Nucleus accumbens (tissue), 56 donors: ENCODE results near the gene F11.
"Not testable (repeated sequence)": the region's sequence is repeated elsewhere in the genome, so short reads cannot be mapped to it uniquely, and the experiment has no call there.

Experiments
- DNase-seq, 56 donors: peaks; one replicate each; lab custom pipeline; 2025; lab: John Stamatoyannopoulos, UW

Gene F11

DNA sequence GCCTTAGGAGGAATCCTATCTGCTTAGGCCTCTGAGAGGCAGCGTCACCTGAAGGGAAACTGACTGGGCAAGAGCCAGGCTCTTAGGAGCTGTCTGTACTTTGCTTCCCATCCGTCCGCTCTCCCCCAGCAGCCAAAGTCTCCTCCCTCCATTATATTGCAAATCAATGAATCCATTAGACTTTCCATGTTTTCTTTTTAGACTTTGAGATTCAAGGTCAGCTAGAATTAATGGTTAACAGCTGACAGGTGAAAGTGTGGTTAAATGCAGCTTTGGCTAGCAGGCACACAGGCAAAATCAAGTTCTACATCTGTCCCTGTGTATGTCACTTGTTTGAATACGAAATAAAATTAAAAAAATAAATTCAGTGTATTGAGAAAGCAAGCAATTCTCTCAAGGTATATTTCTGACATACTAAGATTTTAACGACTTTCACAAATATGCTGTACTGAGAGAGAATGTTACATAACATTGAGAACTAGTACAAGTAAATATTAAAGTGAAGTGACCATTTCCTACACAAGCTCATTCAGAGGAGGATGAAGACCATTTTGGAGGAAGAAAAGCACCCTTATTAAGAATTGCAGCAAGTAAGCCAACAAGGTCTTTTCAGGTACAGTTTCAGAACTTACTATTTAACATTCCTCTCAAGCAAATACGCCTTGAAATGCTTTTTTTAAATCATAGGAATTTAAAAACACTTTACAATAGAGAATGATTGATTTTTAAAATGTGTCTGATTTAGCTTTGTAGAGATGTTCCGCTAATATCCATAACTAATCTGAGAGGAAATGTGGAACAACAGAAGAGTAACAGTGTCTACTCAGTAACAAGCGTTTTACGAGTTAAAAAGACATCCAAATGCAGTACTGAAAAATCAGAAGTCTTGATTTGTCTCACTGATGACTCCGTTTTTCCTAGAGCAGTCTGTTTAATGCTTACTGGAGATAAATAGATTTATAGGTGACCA, at the start of gene F11:
Gene F11, plus strand, starts transcription at position 507 of the 970 bp plus-strand sequence. CDS start 948 bp downstream, outside the sequence.
- no peak for DNase-seq

DNA sequence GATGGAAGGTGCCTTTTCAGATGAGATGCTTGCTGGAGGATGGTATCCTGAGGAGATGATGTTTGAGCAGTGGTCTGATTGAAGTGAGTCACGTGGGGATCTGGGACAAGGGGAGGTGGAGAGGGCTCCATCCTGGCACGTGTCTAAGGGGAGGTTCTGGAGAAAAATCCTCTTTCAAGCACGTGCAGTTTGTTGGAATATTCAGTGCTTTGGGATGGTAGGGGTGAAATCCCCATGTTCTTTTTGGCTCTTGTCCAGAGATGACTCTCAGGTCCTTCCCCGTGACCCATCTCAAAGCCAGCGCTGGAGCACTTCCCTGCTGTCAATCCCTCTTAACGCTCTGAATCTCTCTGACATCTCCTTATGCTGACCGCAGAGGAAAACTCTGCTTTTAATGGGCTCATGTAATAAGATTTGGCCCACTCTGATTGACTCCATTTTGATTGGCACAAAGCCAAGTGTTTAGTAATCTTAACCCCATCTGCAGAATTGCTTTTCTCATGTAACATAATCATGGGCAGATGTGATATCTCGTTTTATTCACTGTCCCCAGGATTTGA, 49.4 kb upstream of the F11 start:
- no peak for DNase-seq

DNA sequence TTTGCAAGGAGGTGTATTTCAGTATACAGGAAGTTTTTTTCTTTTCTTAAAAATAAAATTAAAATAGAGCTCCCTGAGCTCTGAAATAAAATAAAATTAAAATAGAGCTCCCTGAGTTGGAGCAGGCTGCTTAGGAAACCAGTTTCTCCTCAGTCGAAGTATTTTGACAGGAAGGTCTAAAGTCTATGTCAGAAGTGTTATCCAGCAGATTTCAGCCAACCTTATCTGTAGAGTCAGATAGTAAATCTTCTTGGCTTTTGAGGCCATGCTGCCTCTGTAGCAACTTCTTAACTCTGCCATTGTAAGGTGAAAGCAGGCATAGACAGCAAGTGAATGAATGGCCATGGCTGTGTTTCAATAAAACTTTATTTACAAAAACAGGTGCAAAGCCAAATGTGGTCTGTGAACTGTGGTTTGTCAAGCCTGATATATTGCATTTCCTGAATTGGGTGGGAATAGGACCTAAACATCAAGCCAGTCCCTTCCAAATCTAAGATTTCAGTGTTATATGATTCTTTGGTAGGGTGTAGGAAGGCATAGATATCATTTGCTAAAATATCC, 48.2 kb upstream of the F11 start:
- DNase-seq: no peak

DNA sequence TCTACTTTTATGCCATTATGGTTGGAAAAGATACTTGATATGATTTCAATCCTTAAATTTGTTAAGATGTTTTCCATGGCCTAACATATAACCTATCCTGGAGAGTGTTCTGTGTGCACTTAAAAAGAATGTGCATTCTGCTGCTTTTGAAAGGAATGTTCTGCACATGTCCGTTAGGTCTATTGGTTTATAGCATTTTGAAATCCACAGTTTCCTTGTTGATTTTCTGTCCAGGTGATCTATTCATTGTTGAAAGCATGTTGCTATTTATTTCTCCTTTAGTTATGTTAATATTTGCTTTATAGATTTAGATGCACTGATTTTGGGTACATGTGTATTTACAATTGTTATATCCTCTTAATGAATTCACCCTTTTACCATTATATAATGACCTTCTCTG, 44.4 kb upstream of the F11 start:
- no peak for DNase-seq

DNA sequence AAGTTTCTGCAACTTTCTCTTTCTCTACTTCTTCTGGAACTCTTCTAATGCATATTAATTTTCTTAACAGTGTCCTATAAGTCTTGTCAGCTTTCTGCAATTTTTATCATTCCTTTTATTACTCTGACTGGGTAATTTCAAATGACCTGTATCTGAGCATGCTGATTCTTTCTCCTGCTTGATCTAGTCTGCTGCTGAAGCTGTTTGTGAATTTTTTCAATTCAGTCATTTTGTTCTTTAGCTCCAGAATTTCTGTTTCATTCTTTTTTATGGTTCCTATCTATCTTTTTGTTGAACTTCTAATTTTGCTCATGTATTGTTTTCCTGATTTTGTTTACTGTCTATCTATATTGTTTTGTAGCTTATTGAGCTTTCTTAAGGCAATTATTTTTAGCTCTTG, 40.1 kb upstream of the F11 start:
- no peak for DNase-seq

DNA sequence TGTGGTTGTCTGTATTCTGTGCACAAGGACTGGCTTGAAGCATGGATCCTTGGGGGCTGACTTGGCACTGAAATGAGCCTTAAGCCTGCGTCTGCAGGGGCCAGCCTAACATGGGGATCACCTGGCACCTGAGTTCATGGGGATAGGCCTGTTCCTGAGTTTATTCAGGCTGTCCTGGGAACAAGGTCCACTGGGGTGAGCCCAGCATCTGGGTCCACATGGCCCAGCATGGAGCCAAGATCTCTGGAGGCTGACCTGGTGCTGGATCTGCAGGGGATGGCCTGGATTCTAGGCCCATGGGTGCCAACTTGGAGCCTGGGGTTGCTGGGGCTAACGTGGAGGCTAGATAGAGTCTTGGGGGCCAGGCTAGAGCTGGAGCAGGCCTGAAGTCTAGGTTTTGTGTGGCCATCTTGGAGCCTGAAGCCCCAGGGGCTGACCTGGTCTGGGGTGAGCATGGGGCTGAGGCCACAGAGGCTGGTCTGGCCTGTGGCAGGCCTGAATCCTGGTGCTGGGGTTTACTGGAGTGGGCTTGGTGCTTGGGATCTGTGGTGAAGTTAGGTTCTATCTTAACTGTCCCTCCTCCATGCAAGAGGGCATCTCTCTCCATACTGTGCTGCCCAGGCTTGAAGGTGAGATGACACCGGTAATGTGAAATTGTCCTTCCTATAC, 39.3 kb upstream of the F11 start:
- no peak for DNase-seq

DNA sequence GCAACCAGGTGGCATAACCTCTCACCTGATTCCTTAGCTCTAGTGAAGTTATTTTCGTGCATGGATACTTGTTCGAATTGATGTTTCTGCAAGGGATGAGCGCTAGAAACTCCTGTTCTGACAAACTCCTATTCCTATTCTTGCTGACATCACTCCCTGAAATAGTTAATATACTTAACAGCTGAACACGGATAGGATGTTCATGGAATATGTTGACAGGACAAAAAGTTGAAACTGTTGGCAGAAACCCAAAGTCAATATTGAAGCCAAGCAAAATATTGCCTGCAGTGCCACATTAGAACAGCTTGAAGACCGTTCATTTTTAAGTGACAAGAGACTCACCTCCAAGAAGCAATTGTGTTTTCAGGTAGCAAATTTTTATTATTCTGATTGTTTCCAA, 38.8 kb upstream of the F11 start, which contains the start of gene KLKB1:
Gene KLKB1, plus strand, starts transcription at position 287 of the 400 bp plus-strand sequence. CDS start 689 bp downstream, outside the sequence.
- DNase-seq: no peak

DNA sequence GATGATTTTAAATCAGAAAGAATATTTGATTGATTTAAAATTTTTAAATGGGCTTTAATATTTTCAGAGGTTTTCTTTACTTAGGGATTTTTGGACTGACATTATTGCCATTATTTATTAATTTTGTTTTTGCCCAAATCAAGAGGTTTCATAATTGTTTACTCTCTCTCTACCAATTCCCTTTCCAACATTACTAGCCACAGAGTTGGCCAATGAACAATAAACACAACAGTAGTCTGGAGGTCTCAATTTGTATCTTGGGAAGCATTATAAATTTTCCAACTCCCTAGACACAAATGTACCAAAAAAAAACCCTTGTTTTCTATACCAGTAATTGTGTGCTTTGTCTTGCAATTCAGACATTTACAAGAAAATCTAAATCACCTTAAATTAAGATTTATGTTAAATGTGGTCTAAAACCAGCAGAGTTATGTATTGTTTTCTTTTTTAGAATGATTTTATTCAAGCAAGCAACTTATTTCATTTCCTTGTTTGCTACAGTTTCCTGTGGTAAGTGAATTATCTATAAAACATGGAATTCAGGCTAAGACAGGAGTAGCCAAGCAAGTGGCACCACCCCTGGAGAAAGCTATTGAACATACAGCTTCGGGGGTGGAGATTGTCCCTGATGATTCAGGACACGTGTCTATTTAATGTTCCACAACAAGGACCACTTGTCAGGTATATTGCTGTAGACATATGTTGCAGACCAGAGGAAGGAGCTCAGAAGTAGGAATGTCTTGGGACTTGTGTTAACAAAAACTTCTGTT, 38.1 kb upstream of the F11 start:
- DNase-seq: no peak

DNA sequence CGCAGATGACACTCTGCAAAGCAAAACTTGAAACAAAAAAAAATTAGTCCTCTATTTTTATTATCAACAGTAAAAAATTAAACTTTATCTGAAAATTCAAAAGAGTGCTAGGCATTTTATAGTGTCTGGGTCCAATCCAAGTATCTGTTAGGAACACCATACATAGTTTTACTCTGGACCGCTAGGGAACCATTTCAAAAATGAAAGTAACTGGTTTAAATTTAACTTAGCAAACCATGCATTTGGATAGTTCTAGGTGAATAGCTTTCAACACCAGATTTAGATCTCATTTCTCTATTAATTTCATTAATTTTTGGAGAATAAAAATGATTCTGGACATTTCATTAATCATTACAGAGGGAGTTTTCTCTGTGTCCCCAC, 37.5 kb upstream of the F11 start:
- no peak for DNase-seq

DNA sequence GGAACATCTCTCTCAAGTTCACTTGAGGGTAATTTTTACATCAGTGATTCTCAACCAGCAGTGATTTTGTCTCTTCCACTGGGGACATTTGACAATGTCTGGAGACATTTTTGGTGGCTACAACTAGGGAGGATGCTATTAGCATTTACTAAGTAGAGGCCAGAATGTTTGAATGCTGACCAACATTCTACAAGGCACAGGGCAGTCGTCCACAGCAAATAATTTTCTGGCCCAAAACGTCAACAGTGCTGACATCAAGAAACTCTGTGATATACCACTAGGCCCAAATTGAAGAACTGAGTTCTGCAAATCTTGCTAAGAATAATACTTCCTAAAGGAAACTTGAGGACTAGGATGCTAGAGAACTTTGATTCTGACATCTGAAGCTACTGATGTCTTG, 31.6 kb upstream of the F11 start:
- no peak for DNase-seq

DNA sequence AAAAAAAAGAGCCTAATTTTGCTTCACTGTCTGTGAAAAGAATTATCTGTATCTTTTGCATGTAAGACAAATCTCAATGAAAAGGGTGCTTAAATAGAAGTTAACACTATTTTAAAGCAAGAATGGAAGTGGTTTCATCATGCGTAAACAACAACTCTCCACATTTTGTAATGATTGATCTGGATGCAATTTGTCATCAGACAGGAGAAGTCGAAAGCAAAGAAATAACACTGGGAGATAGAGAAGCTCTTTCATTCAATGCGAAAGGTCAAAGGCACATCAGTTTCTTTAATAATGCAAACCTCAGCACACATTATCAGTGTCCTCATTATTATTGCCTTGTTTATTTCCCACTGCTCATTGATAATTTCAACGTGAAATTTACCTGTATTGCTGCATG, 29.9 kb upstream of the F11 start:
- DNase-seq: no peak

DNA sequence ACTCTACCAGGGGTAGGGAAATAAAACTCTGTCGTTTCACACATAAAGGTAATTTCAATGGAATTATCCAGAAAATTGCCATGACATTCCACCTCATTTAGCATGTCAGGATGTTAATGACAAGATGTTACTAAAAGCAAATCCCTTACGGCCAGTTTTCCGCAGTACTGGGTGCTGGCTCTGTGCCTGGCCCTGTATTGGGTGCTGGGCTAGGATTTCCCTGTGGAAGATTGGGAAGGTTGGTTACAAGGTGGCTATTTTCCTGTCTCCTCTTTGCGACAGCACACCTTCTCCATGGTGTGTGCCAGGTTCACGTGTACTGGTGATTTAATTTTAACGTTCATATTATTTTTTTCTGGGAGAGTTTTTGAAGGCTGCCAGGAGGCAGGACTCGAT, 25.5 kb upstream of the F11 start:
- no peak for DNase-seq

DNA sequence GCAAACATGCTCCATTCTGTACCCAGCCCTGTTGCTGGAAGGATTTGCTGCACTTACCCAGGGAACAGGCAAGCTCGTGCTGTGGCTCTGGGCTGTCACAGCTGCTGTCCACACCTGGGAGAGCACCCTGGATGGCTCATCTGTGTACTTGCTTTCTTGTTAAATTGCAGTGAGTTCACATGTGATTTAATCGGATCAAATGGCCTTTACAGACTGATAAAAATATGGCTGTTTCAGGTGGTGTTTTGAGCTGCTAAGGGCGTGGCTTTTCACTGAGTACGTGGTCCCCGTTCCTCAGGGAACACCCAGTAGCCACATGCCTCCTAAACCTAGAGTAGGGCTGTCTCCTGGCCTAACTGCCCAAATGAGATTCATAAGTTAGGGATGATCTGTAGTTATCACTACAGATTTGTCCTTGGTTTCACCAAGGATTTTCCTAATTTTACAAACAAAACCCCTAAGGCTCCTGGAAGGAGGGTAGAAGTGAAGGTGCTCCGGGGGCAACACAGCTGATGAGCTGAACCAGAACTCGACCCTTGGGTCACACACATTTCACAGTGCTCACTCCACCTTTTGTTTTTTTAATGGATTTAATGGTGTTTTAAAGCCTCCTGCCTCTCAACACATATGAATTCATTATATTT, 25.0 kb upstream of the F11 start:
- no peak for DNase-seq

DNA sequence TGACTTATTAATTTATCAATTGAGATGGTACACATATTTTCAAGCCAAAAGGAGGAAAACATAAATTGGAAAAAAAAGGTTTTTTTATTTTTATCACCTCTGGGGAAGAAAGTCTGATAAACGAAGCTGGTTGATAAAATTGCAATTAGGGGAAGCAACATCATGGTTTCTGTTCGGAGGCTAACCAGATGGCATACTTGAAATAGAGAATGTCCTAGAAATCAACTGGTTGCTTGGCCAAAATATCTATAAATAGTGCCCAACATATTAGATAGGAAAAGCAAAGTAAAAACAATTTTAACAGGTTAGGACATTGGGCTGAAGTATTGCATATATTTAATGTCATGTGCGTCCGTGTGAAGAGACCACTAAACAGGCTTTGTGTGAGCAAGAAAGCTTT, 24.4 kb upstream of the F11 start:
- DNase-seq: no peak

DNA sequence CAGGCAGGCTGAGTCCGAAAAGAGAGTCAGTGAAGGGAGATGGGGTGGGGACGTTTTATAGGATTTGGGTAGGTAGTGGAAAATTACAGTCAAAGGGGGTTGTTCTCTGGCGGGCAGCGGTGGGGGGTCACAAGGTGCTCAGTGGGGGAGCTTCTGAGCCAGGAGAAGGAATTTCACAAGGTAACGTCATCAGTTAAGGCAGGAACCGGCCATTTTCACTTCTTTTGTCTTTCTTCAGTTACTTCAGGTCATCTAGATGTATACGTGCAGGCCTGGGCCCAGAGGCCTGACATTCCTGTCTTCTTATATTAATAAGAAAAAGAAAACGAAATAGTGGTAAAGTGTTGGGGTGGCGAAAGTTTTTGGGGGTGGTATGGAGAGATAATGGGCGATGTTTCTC, 24.0 kb upstream of the F11 start:
- not testable (repeated sequence) for DNase-seq

DNA sequence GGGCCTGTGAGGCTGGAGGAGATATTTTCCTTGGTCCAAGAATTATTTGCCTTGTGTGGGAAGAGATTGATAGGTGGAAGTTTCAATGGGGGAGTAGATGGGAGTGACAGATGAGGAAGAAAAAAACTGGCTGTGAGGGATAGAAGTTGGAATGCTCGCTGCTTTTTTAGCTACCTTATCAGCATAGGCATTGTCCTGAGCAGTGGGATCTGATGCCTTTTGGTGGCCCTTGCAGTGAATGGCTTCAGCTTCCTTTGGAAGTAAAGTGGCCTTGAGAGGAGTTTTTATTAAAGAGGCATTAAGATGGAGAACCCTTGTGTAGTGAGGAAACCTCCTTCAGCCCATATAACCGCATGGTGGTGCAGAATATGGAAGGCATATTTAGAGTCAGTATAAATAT, 22.7 kb upstream of the F11 start:
- DNase-seq: no peak

DNA sequence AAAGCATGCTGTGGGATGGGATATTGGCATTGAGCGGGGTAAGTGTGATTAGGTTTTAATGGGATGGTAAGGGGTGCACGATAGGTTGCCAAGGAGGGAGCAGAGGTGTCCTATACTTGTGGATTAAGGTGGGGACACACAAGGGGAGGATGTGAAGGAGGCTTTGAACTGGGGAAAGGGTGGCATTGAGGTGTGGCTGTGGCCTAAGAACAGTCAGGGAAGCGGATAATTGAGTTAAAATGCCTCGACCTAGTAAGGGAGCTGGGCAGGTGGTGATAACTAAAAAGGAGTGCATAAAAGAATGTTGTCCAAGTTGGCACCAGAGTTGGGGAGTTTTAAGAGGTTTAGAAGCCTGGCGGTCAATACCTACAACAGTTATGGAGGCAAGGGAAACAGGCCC, 21.2 kb upstream of the F11 start:
- DNase-seq: no peak

DNA sequence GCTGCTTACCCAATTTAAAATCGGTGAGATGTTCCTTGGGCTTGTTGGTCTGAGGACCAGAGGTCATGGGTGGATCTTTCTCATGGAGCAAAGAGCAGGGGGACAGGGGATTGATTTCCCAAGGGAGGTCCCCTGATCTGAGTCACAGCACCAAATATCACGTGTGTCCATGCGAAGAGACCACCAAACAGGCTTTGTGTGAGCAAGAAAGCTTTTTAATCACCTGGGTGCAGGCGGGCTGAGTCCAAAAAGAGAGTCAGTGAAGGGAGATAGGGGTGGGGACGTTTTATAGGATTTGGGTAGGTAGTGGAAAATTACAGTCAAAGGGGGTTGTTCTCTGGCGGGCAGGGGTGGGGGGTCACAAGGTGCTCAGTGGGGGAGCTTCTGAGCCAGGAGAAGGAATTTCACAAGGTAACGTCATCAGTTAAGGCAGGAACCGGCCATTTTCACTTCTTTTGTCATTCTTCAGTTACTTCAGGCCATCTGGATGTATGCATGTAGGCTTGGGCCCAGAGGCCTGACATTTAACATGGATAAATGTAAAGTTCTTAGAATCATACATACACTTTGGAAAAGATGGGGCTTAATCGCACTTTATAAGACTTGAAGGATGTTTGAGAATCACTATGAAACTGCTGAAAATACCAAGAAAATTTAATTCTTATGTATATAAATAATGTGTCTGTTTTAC, 18.8 kb upstream of the F11 start:
- DNase-seq: not testable (repeated sequence)

DNA sequence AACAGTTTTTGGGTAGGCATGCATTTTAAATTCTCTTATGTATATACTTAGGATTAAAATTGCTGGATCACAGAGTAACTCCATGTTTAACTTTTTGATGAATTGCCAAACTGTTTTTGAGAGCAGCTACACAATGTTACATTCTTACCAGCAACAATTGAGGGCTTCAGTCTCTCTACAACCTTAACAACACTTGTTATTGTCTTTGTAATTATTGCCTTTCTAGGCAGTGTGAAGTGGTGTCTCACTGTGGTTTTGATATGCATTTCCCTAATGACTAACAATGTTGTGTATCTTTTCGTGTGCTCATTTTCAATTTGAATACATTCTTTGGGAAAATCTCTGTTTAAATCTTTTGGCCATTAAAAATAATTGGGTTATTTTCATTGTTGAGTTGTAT, 17.3 kb upstream of the F11 start:
- DNase-seq: no peak
